ENCODE data around the gene ANKS1A. TPM values are rescaled to one million over a fixed set of nuclear protein-coding genes. Genes with fewer than 3 reads are reported as not detected.
"Not testable (repeated sequence)": the region's sequence is repeated elsewhere in the genome, so short reads cannot be mapped to it uniquely, and the experiment has no call there.

The ANKS1A gene
- total RNA-seq, 4 donors from 2014 or later = 12.1 to 31.8 (median 24.1) TPM

DNA sequence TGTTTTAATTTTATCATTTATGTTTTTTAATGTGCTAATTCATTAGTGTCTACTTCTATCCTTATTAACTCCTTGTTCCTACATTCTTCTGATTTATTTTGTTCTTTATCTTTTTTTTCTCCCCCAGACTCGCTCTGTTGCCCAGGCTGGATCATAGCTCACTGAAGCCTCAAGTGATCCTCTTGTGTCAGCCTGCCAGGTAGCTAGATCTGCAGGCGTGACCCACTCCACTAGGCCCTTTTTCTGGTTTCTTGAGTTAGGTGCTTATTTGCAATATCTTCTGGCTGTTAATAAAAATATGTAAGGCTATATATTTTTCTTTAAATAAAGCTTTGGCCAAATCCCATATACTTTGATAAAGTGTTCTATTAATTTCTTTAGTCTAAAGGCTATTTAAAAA lies 4.1 kb upstream of the ANKS1A start:
- Histone ChIP-seq H3K9me3 (no peaks in the 10 kb centered on the region), H3K36me3 (no peaks in the 10 kb centered on the region), H3K27me3 (no peaks in the 10 kb centered on the region), H3K4me1 (peaks cover 0 to 7% of the 10 kb centered on the region in 2 donors), H3K4me3 (no peak overlapping the region), H3K27ac (no peak overlapping the region)
- no peak for TF ChIP-seq POLR2A (IDR thresholded peaks at IDR 0.05)
- TF ChIP-seq, protein P1, sequence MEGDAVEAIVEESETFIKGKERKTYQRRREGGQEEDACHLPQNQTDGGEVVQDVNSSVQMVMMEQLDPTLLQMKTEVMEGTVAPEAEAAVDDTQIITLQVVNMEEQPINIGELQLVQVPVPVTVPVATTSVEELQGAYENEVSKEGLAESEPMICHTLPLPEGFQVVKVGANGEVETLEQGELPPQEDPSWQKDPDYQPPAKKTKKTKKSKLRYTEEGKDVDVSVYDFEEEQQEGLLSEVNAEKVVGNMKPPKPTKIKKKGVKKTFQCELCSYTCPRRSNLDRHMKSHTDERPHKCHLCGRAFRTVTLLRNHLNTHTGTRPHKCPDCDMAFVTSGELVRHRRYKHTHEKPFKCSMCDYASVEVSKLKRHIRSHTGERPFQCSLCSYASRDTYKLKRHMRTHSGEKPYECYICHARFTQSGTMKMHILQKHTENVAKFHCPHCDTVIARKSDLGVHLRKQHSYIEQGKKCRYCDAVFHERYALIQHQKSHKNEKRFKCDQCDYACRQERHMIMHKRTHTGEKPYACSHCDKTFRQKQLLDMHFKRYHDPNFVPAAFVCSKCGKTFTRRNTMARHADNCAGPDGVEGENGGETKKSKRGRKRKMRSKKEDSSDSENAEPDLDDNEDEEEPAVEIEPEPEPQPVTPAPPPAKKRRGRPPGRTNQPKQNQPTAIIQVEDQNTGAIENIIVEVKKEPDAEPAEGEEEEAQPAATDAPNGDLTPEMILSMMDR (IDR thresholded peaks at IDR 0.05) = no peak
- intact Hi-C loops (cut with DNase I; ENCODE audit: low total_unique reads) = no loop called here
- DNase-seq = no peak

DNA sequence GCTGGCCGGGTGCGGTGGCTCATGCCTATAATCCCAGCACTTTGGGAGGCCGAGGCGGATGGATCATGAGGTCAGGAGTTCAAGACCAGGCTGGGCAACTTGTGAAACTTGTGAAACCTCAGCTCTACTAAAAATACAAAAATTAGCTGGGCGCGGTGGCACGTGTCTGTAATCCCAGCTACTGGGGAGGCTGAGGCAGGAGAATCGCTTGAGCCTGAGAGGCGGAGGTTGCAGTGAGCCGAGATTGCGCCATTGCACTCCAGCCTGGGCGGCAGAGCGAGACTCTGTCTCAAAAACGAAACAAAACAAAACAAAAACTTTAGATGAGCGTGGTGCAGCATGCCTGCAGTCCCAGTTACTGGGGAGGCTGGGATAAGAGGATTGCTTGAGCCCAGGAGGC lies 3.2 kb upstream of the ANKS1A start:
- H3K4me3 ChIP-seq; H3K9me3 ChIP-seq; H3K36me3 ChIP-seq; H3K4me1 ChIP-seq; H3K27me3 ChIP-seq; H3K27ac ChIP-seq; DNase-seq; intact Hi-C loops (cut with DNase I; ENCODE audit: low total_unique reads): not testable (repeated sequence)

DNA sequence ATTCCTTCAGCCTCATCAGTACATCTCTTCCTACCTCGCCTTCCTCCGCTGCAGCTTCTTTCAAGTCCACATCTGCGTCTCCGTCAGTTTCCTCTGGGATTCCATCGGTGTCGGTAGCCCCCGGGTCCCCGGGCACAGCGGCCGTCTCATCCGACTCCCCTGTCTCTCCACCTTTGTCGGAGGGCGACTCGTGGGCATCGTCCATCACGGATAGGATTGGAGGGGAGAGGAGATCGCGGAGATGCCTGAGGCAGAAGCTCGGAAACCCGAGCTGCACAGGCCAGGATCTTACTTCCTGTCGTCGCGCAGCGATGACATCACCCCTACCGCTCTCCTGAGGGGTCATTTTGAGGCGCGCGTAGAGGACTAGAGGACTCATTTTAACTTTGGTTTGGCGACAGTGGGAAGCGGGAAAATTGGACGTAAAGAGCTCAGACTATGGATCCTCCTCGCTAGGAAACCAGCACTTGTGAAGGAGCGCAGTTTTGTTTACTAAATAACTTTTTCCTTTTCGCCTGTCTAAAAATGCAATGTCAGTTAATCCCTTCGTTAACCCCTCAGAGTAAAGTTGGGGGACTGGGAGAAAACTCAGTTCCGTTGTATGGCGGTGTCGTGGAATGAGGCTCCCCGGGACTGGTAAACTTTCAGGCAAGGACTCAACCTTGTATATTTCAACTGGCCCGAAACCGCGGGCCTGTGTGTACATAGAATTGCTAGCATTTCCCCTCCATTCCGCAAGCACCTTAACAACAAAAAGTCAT lies 1.1 kb upstream of the ANKS1A start, which contains the start of gene TAF11:
TAF11 (minus strand) TSS at position 290 of the 761 bp plus-strand sequence; CDS start at position 205, 85 bp downstream.
- Histone ChIP-seq H3K9me3 (no peaks in the 10 kb centered on the region), H3K36me3 (no peaks in the 10 kb centered on the region), H3K27ac (peak within 1 kb of the TSS; percentile 85 to 92), H3K27me3 (no peaks in the 10 kb centered on the region), H3K4me3 (peak within 1 kb of the TSS; percentile 86 to 94), H3K4me1 (peaks cover 0 to 7% of the 10 kb centered on the region in 2 donors)
- peak; percentile 92 to 95 for DNase-seq
- TF ChIP-seq POLR2A (IDR thresholded peaks at IDR 0.05) = peak; percentile 44 to 79
- TF ChIP-seq, protein P1 (IDR thresholded peaks at IDR 0.05) = peak in 1 of 4 experiments; percentile 28
- intact Hi-C loops (cut with DNase I; ENCODE audit: low total_unique reads) = no loop called here

DNA sequence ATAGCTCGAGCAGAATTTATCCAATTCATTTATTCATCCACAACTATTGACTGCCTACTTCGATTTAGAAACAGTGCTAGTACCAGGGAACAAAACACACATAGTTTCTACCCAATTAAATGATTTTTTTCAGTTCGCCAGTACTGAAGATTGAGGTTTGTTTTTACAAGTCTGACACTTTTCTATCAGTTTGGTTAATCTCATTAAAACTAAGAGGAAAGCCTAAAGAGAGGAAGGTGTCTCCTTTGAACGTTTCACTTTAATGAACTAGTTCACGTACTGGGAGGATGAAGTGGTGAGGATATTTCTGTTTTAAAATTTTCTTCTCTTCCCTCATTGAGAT lies 570 bp upstream of the ANKS1A start:
- no peak for TF ChIP-seq POLR2A (IDR thresholded peaks at IDR 0.05)
- TF ChIP-seq, protein P1 (IDR thresholded peaks at IDR 0.05) = no peak
- Histone ChIP-seq H3K27ac (peak overlapping the region; percentile 85 to 92), H3K9me3 (no peaks in the 10 kb centered on the region), H3K27me3 (no peaks in the 10 kb centered on the region), H3K36me3 (no peaks in the 10 kb centered on the region), H3K4me3 (peak overlapping the region; percentile 86 to 94), H3K4me1 (peaks cover 0 to 7% of the 10 kb centered on the region in 2 donors)
- DNase-seq = no peak
- intact Hi-C loops (cut with DNase I; ENCODE audit: low total_unique reads) = no loop called here

DNA sequence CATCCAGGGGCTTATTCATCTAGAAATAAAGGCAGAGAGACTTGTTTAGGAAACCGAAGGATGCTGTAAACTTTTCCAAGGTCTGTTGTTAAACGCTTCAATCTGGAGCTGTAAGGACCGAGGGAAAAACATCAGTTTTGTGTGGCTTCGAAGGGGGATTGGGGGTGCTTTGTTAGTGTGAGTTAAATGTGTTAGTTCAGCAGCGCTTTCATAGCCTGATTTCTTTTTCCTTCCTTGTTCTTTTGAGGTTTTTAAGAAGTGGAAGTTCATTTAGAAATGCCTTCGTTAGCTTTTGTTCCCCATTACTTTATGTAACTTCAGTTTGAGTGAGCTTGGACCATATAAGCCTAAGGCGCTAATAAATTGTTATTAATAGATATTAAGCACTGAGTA lies 1.5 kb downstream of the ANKS1A start:
- Histone ChIP-seq H3K27ac (no peak overlapping the region), H3K9me3 (no peaks in the 10 kb centered on the region), H3K4me3 (peak overlapping the region; percentile 86 to 94), H3K4me1 (peaks cover 0 to 6% of the 10 kb centered on the region in 2 donors), H3K27me3 (no peaks in the 10 kb centered on the region), H3K36me3 (no peaks in the 10 kb centered on the region)
- no peak for DNase-seq
- TF ChIP-seq, protein P1 (IDR thresholded peaks at IDR 0.05) = no peak
- TF ChIP-seq POLR2A (IDR thresholded peaks at IDR 0.05) = no peak
- intact Hi-C loops (cut with DNase I; ENCODE audit: low total_unique reads) = no loop called here
